A549 treated with RU486 at 1 μM for 4 hours (cell line): ENCODE measurements around the gene FRRS1. TPM values are rescaled to one million over a fixed set of nuclear protein-coding genes. Genes with fewer than 3 reads are reported as not detected.

Source experiments
- total RNA-seq: library from RNA; stranded (reverse); fragments of 200-300 nt; extraction: Qiagen RNA extraction; gene quantifications from 5 replicates; pipeline ENCODE4 v1.2.3, GENCODE V29; 2022; ENCODE audit warnings: low read depth

The FRRS1 gene, protein sequence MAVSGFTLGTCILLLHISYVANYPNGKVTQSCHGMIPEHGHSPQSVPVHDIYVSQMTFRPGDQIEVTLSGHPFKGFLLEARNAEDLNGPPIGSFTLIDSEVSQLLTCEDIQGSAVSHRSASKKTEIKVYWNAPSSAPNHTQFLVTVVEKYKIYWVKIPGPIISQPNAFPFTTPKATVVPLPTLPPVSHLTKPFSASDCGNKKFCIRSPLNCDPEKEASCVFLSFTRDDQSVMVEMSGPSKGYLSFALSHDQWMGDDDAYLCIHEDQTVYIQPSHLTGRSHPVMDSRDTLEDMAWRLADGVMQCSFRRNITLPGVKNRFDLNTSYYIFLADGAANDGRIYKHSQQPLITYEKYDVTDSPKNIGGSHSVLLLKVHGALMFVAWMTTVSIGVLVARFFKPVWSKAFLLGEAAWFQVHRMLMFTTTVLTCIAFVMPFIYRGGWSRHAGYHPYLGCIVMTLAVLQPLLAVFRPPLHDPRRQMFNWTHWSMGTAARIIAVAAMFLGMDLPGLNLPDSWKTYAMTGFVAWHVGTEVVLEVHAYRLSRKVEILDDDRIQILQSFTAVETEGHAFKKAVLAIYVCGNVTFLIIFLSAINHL
- 1.5 to 2.3 TPM (median 2.0 TPM) in 5 replicates for total RNA-seq

DNA sequence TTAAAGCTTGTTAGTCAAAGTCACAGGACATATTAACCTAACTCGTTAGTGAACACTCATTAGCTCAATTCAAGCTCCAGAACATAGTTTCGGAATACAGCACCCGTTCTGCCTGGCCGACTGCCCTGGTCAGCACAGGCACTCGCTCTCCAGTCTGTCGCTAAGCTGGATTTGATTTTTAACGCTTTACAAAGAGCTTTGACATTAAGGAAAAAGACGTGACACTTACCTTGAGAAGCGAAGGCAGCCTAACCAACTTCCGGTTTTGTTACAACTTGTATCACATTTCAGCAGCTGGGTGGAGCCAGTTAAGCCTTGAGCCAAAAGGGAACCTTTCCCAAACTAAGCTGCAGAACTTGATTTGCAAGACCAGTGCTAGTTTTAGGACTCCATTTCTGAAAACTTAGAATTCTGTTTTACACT, at the start of gene FRRS1:
Gene FRRS1 (minus strand): TSS at position 258 of the 423 bp plus-strand sequence. CDS start 17,867 bp downstream, outside the sequence.

Other genes with a start within 250 kb of the FRRS1 start
- gene PALMD, start 120.5 kb downstream of the FRRS1 start, total RNA-seq = 0.40 to 0.79 TPM (median 0.55 TPM) in 5 replicates
- 1.5 to 3.6 TPM (median 3.5 TPM) in 5 replicates for gene AGL, start 83.7 kb upstream of the FRRS1 start, total RNA-seq
- 2.1 to 10.5 TPM (median 8.1 TPM) in 5 replicates for gene SLC35A3, start 203.4 kb upstream of the FRRS1 start, total RNA-seq